HG03139 (cell line): ENCODE measurements around the gene CFAP65.

Source experiments
- ATAC-seq: cut with Tn5 transposase; IDR thresholded peaks from one replicate; pipeline ENCODE4 v1.9.1; 2021; ENCODE audit not compliant: unreplicated experiment

Gene CFAP65

DNA sequence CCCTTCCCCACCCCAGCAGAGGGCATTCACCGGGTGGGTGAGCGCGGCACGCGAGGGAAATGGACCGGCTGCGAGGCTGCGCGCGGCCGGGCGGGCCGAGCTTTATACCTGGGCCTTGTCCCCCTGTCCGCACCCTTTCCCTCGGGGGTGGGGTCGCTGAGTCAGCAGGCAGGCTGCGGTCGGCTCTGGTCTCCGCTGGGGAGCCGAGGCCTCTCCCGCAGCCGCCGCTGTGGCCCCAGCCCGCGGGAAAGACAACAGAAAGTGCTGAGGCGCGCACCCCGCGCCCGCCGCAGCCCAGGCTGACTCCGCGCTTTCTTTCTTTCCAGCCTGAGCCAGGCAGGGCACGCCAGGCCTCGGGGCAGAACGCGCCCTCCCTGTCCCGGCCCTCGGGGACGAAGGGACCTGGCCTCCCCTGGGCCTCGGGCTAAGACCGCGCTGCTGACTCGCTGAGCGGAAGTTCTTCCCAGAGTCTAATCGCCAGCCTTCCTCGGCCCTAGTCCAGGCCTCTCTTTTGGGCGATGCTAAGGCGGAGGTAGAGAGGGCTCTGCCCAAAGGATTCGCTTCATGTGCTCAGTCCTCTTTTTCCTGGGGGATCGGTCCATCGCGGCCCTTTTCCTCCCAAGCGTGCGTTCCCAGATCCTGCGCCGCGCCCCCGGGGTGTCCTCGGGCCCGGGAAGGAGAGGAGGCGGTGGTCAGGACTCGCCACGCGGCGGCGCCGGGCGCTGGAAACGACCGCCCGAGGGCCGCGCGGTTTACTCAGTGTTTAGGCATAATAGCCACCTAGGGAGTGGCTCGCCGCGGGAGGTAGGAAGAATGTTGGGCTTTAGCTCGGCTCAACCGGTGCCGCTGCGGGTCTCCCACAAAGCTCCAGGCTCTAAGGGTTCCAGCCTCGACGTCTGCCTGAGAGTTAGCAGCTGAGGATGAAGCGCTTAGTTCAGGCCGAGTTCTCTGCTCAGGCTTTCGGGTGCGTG lies 47.7 kb downstream of the CFAP65 start, which contains the start of gene CRYBA2:
CRYBA2 (minus strand) TSS at position 78 of the 971 bp plus-strand sequence. CDS start 246 bp downstream, outside the sequence.
- no peak for ATAC-seq

DNA sequence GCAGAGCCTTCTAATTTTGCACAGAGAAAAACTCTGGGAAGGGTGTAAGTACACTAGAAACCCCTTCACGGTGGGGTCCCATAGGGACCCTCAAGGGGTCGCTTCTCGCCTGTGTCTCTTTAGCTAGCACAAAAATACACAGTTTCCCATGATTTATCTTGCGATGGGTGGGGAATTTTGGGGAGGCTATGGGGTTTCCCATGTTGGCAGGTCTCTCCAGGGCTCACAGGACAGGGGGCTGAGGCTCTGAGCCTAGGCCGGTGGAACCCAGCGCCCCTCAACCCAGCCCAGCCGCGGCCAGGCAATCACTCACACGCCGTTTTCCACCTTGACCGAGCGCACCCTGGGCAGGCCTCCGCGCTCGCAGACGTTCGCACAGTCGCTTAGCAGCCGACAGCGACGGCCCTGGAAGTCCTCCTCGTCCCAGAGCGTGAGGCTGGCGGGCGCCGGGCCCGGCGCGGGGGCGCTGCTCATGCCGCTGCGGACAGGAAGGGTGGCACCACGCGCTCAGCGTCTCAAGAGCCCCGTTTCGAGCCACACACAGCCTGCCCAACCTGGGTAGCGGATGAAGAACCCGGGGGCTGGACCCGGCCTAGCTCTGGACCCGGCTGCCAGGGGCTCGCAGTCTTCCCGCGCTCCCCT lies 48.5 kb downstream of the CFAP65 start:
- ATAC-seq, result no peak

DNA sequence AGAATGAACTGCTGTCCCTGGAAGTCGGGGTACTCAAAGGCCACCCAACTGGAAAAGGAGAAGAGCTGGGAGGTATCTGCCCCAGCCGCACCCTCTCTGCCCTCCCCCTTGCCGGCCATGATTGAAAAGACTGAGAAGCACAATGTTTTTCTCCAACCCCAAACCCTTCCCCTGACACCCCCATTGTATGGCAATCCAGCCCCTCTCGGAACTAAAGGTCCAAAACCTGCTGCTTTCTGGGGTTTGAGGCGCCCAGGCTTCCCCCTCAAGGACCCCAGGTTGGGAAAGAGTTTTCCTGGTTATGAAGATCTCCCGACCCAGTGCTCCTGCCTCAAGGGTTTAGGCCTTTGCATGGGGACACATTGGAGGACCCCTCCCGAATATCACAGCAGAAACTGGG lies 49.1 kb downstream of the CFAP65 start:
- no peak for ATAC-seq

DNA sequence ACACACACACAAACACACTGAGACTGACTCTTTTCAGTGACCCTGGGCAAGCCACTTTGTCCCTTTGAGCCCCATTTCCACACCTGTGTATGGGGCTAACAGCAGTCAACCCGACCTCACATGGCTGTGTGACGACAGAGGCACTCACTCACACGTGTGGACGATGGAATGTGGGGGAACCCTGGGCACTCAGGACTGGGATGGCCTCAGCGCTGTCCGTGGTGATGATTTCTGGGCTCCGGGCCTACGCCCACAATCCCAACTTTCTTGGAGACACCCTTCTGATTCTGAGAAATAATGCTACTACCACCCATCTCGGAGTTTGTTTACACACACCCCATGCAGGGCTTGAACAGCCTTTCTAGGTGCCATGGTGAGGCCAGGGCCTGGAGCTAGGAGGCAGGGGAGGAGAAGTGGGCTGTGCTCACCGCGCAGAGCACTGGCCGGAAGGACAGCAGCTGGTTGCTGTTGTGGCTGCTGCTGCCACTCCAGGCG lies 49.6 kb downstream of the CFAP65 start:
- ATAC-seq, result no peak

DNA sequence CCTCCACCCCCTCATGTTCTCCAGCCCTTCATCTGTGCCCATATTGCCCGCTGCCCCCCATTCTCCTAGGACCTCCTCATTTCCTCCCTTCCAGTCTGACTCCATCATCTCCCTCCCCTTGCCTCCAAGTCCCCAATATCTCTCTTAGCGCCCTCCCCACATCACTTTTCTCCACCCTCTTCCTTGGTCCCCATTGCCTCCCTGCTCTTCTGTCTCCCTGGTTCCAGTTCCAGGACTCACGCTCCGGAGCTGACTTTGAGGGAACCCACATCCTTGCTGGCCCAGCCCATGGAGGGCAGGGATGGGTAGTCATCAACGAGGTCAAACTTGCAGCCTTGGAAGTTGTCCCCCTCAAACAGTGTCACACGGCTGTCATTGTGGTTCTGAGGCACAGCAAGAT lies 50.7 kb downstream of the CFAP65 start:
- no peak for ATAC-seq

DNA sequence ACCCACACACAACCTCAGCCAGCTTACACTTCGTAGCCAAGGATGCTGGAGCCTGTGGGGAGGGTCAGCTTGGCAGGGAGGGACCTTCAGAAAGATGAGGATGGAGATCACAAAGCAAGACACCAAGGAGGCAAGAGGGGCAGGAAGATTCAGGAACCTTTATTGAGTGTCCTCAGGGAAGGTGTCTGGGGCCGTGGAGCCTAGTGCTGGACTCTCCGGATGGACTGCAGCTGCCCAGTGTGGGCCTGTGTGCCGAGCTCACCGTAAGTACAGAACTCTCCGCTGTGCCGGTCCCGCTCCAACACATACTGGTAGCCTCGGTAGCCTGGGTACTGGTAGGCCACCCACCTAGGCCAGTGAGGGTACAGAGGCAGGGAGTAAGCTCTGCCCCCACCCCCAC lies 51.3 kb downstream of the CFAP65 start:
- no peak for ATAC-seq

DNA sequence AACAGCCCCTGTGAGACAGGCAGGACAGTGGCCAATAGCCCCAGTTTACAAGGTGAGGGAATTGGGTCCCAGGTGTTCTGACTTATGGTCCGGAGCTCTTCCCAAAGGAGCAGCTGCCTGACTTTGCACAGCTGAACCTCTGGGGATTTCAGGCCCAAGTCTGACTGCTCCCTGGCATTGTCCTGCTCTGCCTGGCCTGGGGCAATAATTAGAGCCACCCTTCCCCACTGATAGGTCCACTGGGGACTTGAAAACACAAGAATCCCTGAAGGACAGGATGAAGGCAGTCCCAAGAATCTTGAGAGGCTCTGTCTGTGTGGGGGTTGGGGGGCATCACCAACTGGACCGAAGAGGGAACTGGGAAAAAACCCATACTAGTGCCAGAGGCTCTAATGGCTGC lies 52.7 kb downstream of the CFAP65 start:
- ATAC-seq, result no peak

DNA sequence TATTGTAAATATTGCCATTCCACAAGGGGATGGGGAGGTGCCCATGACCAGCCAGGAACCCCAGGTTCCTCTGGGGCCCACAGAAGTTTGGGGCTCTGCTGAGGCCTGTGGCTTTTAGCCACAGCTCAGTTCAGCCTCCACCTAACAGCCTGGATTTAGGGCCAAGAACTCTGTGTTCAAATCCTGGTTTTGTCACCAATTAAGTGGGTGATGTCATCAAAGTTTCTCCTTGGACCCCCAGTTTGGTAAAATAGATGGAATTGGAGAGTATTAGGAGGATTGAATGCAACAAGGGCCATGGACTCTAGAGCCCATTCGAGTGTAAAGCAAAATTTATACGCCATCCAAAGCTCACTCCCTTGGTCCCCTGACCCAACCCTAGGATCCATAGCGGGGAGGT lies 53.2 kb downstream of the CFAP65 start:
- ATAC-seq, result no peak

DNA sequence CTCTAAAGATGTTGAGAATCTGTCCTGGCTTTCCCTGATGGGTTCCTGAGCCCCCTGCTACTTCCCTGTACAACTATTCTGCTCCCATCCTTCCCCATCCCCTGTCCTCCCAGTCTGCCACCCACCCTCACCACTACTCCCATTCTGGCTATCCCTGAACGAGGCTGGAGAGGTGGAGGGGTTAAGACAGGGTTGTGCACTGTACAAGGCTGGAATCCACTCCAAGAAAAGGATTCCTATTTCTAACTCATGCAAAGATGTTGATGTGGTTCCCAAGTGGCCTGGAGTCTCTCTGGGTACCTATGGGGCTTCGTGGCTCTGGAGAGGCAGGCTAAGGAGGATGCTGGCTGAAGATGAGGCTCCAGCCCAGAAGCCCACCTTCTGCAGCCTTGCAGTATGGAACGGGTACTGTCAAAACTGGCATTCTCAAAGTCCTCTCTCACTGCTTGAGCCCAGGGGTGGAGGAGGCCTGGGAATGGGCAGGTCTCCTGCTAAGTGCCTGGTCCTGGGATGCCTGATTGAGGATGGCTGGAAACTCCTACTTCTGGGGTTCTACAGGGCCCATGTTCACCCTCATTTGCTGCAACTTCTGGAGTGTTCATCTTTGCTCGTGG lies 55.1 kb downstream of the CFAP65 start:
- no peak for ATAC-seq

DNA sequence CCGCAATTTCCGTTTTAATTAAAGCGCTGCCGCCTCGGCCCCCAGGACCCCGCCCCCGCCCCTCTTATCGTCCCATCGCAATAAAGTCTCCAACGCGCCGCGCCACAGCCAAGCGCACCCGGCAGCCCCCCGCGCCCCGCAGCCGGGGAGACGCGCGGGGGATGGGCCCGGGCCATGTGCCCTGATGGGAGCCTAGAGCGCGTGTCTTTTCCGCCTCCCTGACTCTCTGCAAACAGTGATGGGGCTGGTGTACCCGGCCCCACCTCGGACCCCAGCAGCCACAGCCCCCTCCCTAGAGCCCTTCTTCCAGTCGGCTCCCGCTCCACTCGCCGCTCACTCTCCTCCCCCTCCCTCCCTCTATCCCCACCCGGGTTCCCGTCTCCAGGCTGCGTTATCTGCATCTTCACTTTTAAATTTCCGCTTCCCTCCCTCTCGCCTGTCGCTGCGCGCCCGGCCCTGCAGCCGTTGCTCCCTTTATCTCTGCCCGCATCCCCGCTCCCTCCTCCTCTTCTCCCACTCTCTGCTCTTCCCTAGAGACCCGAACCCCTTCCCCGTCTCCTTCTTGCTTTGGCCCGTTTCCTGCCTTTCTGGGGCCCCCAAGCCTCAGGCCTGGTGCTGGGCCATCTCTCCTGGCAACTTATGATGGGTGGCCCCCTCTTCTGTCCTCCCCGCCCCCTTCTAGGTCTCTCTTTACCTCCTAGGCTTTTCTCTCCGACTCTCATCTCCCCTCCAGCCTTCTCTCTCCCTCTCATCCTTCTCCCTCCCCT lies 55.8 kb downstream of the CFAP65 start:
- no peak for ATAC-seq

DNA sequence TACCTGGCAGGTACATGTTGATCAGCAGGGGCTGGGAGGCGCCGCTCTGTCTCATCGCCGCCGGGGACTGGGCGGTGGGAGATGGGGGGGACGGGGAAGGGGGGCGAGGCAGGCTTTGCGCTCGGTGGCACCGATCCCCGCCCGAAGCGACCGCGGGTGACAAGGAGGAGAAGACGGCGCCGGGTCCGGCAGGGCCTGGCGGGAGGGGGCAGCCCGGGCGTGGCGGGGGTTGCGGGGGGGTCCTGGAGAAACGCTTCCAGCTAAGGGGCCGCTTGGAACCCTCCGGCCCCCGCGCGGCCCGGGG lies 56.3 kb downstream of the CFAP65 start, which contains the start of gene FEV:
FEV (minus strand) TSS at position 164 of the 304 bp plus-strand sequence; CDS start at position 55, 109 bp downstream.
- no peak for ATAC-seq

DNA sequence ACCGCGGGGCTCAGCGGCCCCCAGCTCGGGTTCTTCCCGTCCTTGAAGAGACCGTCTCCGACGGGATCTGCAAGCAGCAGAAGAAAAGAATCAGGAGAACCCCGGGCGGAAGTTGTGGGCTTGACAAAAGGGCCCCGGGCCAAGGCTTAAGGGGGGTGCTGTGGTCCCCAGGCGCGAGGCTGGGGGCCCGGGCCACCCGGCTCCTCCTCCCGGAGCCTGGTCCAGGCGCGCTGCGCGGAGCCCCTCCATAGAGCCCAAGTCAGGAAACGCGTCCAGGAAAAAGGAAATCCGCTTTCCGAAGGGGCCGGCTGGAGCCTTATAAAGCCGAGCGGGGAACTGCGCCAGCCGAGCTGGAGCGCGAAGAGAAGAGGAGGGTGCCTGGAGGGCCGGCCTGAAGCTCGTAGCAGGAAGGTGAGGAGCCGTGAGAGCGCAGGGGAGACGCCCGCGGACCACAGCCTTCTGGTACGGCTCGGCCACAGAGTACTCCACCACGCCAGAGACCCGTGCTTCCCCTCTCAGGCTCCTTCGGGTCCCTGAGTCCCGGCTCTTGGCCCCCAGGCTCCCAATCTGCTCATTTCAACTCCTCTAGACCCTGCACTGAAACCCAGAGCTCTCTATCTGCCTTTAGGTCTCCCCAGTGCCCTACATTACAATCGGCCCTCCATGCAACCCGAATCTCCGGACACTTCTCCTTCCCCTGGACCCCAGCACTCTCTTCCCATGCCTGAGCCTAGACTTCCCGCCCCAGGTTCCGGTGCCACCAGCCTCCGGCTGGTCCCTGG lies 56.9 kb downstream of the CFAP65 start:
- no peak for ATAC-seq

DNA sequence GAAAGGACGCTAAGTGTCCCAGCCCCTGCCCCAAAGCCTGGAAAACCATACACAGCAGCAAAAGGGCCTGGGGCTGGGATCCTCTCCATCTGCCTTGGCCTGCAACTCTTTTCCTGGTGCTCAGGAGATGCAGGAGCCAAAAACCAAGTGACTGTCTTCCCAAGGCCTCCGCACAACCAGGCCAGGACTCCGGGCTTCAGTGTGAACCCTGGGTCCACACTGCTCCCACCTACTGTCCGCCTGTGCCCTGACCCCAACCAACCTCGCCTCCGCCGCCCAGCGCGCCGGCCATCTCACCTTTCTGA lies 57.4 kb downstream of the CFAP65 start:
- no peak for ATAC-seq

DNA sequence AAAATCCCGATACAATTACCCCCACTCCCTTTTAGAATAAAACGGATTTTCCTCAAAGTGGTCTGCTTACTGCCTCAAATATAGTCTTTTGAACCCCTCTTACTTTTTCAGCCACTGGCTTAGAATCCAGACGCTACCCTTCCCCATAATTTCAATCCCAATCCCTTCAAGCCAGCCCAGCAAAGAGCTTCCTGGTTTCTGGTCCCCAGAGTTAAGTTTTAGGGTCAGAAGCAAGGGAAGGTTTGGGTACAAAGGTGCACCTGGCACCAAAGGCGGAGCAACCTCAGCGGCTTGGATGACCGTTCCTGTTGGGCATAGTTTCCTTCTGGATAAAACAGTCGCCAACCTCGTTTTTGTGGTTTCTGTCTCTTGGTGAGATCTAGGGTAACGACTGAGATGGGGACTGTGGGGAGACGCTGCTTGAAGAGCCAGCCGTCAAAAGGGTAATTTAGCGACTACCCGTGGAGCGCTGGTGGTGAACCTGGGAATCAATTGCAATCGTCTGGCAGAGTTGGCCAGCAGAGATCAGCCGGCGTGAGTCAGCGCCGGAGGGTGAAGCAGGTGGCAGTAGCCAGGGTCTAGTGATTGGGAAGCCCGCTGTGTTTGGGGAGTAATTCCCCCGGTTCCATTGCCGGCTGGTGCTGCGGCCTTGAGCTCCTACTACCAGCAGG lies 57.9 kb downstream of the CFAP65 start:
- no peak for ATAC-seq

DNA sequence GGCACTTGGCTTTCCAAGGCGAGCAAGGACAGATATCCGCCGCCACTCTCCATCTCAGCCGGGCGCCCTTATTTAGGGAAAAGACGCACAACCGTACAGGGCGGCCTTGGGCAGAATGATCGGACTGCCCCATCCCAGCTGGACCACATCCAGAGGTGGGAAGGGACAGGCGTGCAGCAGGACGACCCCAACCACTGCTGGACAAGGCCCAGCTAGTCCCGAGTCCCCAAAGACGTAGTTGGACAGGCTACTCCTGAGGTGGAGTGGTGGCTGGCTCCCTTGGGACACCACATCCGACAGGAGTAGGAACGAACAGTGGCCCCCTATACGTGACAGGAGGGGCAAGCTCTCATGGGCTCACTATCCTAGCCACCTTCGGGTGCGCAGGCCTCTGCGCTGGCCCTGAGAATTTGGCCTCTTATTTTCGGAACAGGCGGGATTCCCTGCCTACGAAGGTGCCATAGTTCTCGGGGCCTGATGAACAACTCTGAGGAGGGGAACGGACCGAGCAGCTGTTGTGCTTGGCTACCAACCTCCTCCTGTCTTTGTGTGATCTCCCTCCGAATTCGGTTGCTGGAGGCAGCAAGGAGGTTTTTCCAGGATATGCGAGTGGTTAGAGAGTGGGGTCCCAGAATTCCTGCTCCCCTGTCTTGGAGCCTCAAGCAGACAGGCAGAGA lies 58.6 kb downstream of the CFAP65 start:
- no peak for ATAC-seq

DNA sequence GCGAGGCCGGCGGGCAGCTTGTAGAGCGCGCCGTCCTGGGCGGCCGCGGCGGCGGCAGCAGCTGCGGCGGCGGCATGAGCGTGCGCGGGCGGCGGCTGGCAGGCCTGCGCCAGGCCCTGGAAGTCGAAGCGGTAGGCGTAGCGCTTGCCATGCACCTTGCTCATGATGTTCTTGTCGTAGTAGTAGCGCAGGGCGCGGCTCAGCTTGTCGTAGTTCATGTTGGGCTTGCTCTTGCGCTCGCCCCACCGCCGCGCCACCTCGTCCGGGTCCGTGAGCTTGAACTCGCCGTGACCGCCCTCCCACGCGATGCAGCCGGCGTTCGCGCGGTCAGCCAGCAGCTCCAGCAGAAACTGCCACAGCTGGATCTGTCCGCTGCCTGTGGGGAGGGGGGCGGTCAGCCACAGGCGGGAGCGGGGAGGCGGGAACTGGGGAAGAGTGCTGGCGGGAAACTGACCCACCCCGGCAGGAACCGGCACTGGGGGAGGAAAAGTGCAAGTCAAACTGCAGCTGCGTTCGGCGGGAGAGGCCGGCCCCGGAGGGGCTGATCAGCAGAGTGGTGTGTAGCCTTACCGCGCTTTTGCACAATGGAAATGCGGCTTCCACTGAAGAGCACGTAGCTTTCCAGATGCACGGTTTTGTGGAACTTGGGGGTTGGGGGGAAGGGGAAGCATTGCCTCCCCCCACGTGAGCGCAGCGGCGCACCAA lies 59.3 kb downstream of the CFAP65 start:
- ATAC-seq, result no peak

DNA sequence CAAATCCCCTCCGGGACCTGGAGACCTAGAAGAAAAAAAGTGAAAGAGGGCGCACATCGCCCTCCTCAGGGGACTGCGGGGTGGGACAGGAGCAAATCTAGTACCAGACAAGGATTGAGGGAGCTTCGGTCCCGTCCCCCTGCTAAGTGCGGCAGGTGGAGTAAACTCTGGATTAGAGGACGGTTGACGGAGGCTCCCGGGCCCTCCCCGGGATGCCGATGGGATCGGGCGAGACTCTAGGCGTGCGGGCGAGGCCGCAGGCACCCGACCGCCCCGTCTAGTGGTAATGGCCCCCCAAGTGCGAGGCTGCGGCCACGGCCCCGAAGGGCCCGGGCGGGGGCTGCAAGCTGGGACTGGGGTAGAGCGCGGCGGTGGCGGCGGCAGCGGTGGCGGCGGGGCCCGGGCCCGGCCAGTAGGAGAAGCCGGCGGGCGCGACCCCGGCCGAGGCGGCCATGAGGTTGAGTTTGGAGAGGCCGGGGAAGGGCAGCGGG lies 59.9 kb downstream of the CFAP65 start:
- no peak for ATAC-seq

DNA sequence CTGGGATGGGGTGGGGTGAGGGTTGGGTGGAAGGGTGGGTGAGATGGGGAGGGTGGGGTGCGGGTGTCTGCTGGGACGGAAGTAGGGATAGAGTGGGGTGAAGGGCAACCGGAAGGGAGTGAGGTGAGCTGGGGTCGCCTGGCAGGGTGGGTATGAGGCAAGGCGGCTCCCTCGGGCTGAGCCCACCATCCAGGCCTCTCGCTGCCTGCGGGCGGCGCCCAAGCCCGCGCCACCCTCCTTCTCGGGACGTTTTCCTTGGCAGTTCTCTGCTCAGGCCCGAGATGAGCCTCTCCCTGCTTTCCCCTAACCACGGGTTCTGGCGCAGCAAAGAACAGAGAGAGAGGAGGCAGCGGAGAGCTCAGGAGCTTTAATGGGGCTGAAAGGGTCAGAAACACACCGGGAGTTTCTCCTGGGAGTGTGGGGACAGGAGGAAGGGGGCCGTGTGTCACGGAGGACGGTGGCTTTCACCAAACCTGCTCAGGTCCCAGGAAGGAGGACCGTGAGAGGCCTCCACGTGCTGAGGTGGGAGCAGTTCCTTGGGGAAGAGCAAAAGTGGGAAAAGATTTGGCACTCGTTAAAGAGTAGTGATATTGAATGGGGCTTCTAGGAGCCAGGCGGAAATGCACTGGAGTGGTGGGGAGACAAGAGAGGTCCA lies 60.5 kb downstream of the CFAP65 start:
- ATAC-seq, result no peak
